ENCODE data around the gene RAD21L1.

Gene RAD21L1

DNA sequence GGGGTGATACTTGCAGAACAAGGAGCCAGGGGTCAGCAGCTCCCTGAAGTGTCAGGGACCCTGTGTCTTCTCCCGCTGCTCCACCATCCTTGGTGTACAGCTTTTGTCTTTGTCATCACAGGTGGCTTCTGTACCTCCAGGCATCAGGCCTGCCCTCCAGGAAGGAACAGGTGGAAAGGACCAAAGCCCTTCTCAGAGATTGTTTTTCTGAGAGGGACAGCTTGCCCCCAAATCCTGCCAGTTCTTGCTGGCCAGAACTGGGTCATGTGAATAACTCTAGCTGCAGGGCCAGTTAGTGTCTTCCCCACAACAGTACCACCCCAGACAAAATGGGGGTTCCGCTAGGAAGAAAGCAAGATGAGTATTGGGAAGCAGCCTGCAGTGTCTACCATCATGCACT is 71.6 kb downstream of the RAD21L1 start:
- no peak for DNase-seq

- DNase-seq = no peak
These were observed 72.3 kb downstream of the RAD21L1 start for GRCh38 chr20:1298166-1298565.

DNA sequence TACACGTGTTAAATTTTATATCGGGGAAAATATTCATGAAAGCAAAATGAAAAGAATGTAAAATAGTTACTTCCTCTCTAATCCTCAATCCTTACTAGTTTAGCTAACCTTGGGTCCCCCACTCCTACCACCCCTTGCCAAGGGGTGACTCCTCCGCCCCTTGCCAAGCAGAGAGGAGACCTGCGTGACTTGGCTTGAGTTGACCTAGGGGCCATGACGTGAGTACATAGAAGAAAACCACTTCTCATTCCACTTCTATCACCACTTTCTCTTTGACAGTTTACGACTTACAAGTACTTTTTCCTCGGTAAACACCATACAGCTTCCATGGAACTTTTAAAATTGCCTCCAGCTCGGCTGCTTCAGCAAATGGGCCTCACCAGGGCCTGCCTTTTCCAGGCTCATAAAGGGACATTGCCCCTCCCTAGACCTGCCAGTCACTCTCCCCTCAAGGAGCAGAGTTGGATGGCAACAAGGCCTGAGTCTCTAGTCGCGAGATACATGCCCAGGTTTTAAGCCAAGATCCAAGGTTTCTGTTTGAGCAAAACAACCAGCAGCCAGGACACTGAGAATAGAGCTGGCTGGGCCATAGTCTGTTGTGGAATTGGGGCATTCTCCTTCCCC is 73.2 kb downstream of the RAD21L1 start:
- no peak for DNase-seq

GRCh38 chr20:1299522-1299921 is 73.7 kb downstream of the RAD21L1 start:
- peak; percentile 65 for DNase-seq

GRCh38 chr20:1300083-1300840 is 74.4 kb downstream of the RAD21L1 start:
- no peak for DNase-seq

DNA sequence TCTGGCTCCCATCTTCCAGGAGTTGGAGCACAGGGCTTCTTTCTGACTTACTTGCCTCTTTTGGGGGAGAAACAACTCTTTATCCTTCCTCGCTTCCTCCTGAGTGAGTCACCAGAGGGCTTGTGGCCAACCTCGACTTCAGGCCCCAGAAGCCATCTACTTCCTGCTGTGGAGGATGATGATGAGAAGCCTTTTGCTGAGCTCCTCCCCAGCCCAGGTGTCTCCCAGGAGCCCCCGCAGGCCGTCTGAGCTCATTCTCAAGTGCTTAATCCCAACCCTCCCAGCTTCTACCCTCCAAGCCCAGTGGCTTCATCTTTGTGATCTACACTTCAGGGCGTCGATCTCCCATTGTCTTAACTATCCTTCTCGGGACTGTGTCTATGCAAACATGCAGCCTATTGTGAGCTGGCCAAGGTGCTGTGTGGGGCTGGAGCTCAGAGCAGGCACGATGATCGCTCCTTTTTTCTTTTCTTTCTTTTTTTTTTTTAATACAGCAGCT is 75.2 kb downstream of the RAD21L1 start:
- DNase-seq = peak; percentile 72

DNA sequence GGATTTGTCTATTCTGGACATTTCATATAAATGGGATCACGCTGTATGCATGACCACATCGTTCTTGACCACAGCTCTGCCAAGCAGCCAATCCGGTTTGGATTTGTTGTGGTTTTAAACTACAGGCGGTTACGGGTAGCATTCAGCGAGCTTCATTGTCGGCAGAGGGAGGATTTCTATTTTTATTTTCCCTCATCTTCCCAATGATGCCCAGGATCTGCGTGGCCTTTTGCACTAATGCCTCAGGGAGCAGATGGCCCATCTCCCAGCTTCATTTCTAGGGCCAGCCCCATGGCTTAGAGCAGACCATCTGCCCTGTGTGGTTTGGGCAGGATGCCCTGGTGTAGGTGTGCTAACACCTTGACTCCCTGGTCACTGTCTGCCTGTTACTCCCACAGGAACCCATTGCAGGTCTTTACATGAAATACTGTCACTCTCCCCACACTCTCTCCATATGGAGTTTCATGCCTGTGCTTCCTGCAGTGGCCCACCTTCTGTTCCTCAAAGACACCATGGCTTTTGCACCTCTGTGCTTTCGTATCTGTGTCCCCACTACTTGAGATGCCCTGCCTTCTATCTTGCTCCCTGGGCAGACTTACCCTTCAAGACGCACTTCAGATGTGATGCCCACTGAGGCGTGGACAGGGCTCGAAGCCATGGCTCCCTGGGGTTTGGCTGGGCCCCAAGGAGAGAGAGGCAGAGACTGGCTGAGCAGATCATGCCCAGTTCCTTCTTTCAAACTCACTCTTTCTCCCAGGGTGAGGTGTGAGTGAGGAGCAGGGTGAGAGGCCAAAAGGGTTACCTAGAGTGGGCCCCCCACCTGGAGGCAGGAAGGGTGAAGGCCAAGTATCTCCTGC is 77.1 kb downstream of the RAD21L1 start:
- DNase-seq = no peak

DNA sequence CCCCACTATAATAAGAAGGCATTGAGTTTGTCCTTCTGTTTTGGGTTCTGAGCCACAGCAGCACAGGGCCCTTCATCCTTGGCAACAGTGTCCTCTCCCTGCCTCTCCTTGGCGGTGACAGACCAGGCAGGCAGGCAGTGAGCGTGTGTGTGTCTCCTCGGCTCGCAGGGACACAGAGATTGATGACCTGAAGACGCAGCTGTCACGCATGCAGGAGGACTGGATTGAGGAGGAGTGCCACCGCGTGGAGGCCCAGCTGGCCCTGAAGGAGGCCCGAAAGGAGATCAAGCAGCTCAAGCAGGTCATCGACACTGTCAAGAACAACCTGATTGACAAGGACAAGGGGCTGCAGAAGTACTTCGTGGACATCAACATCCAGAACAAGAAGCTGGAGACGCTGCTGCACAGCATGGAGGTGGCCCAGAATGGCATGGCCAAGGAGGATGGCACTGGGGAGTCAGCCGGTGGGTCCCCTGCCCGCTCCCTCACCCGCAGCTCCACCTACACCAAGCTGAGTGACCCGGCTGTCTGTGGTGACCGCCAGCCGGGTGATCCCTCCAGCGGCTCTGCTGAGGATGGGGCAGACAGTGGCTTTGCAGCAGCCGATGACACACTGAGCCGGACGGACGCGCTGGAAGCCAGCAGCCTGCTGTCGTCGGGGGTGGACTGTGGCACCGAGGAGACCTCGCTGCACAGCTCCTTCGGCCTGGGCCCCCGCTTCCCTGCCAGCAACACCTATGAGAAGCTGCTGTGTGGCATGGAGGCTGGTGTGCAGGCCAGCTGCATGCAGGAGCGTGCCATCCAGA is 79.1 kb downstream of the RAD21L1 start:
- DNase-seq = no peak

Data from activated CD8-positive, alpha-beta memory T cell treated with anti-CD3 and anti-CD28 coated beads, Interleukin-2, amount 50 U/mL, for 48 hours (primary cell).